Measurements from ENCODE around the gene DUOX2. TPM values are rescaled to one million over a fixed set of nuclear protein-coding genes. Genes with fewer than 3 reads are reported as not detected.

Gene DUOX2
- total and polyA plus RNA-seq, 11 donors = 0.02 to 1.4 (median 0.11) TPM

- WGBS, 4 donors = 88 to 97% (median 94%) methylated on average over 3 of the region's 3 CpGs
- Histone ChIP-seq H3K27ac (no peak overlapping the region), H3K4me1 (peaks cover 0 to 20% (median 6%) of the 10 kb centered on the region in 12 donors), H3K4me3 (no peak overlapping the region), H3K36me3 (no peaks in the 10 kb centered on the region), H3K27me3 (peaks cover 6 to 75% (median 55%) of the 10 kb centered on the region in 9 donors), H3K9me3 (no peaks in the 10 kb centered on the region)
- TF ChIP-seq CTCF (IDR thresholded peaks at IDR 0.05) = no peak
- no peak for TF ChIP-seq POLR2A (IDR thresholded peaks at IDR 0.05)
- ATAC-seq (no peak), DNase-seq (no peak)
- intact Hi-C loops (cut with DNase I) = no loop called here
Observed at GRCh38 chr15:45131510-45131909, 17.5 kb upstream of the DUOX2 start.

GRCh38 chr15:45130291-45131000, 16.5 kb upstream of the DUOX2 start:
- 85 to 92% (median 87%) methylated on average over 6 to 7 of the region's 7 CpGs for WGBS, 4 donors
- Histone ChIP-seq H3K9me3 (no peaks in the 10 kb centered on the region), H3K27me3 (peaks cover 6 to 73% (median 47%) of the 10 kb centered on the region in 9 donors), H3K27ac (no peak overlapping the region), H3K36me3 (no peaks in the 10 kb centered on the region), H3K4me1 (peaks cover 0 to 20% (median 6%) of the 10 kb centered on the region in 12 donors), H3K4me3 (peak overlapping the region; percentile 11 to 61 (median 40))
- ATAC-seq (no peak), DNase-seq (no peak)
- intact Hi-C loops (cut with DNase I) = no loop called here
- TF ChIP-seq CTCF (IDR thresholded peaks at IDR 0.05) = no peak
- TF ChIP-seq POLR2A (IDR thresholded peaks at IDR 0.05) = no peak

GRCh38 chr15:45129651-45130129, 15.7 kb upstream of the DUOX2 start, which contains the start of the genes DUOX1 and DUOXA1:
Gene DUOX1, plus strand, starts transcription at chr15:45129994. Its CDS starts 1,973 bp downstream, at chr15:45131967.
Gene DUOXA1, minus strand, starts transcription at chr15:45129879. Its CDS starts 6,865 bp downstream, at chr15:45123014.
- Histone ChIP-seq H3K27me3 (peaks cover 6 to 73% (median 40%) of the 10 kb centered on the region in 9 donors), H3K4me1 (peaks cover 0 to 14% (median 0%) of the 10 kb centered on the region in 12 donors), H3K4me3 (peak within 1 kb of the TSS; percentile 11 to 61 (median 40)), H3K36me3 (no peaks in the 10 kb centered on the region), H3K27ac (no peak within 1 kb of the TSS), H3K9me3 (no peaks in the 10 kb centered on the region)
- DNase-seq (peak in 2 of 5 donors; percentile 32 to 42), ATAC-seq (peak in 3 of 4 donors; percentile 48 to 83 (median 71))
- WGBS, 4 donors = 0 to 6% (median 4%) methylated on average over 6 to 46 of the region's 46 CpGs
- intact Hi-C loops (cut with DNase I) = no loop called here
- TF ChIP-seq POLR2A (IDR thresholded peaks at IDR 0.05) (no peak), CTCF (IDR thresholded peaks at IDR 0.05) (no peak)

GRCh38 chr15:45128971-45129639, 15.1 kb upstream of the DUOX2 start:
- TF ChIP-seq CTCF (IDR thresholded peaks at IDR 0.05) (no peak), POLR2A (IDR thresholded peaks at IDR 0.05) (no peak)
- Histone ChIP-seq H3K36me3 (no peaks in the 10 kb centered on the region), H3K27me3 (peaks cover 6 to 68% (median 34%) of the 10 kb centered on the region in 9 donors), H3K9me3 (no peaks in the 10 kb centered on the region), H3K27ac (no peak overlapping the region), H3K4me3 (peak overlapping the region; percentile 11 to 61 (median 40)), H3K4me1 (peaks cover 0 to 14% (median 0%) of the 10 kb centered on the region in 12 donors)
- DNase-seq (peak in 1 of 5 donors; percentile 21), ATAC-seq (peak in 2 of 4 donors; percentile 12 to 38)
- 4 to 10% (median 5%) methylated on average over 31 to 47 of the region's 47 CpGs for WGBS, 4 donors
- intact Hi-C loops (cut with DNase I) = no loop called here

Measured in heart left ventricle (tissue), 16 donors.